Vagina (tissue), 2 donors: ENCODE results near the gene NLRC4. TPM values are rescaled to one million over a fixed set of nuclear protein-coding genes. Genes with fewer than 3 reads are reported as not detected.

Source experiments
- DNase-seq, 2 donors: peaks; one replicate each; pipeline ENCODE4 v3.0.0-alpha.2; 2017; ENCODE audit errors: extremely low spot score in 2 of 2
- H3K27ac ChIP-seq: fragments of 200-600 bp; sonication (generic); one replicate; pipeline ENCODE4 v1.5.1; 2019
- H3K27me3 ChIP-seq: fragments of 200-600 bp; sonication (generic); one replicate; pipeline ENCODE4 v1.5.1; 2019
- H3K36me3 ChIP-seq, 2 donors: fragments of 200-600 bp; sonication (generic); one replicate each; pipeline ENCODE4 v1.5.1; 2017 to 2019
- H3K4me1 ChIP-seq: fragments of 200-600 bp; sonication (generic); one replicate; pipeline ENCODE4 v1.5.1; 2019
- H3K4me3 ChIP-seq, 2 donors: fragments of 200-600 bp; sonication (generic); 1 replicate in 1 of 2; 2 replicates in 1 of 2; pipeline ENCODE4 v1.5.1; 2016 to 2019
- H3K9me3 ChIP-seq: fragments of 200-600 bp; sonication (generic); one replicate; pipeline ENCODE4 v1.5.1; 2019
- CTCF ChIP-seq, 3 experiments: fragments of 450-650 bp in 2 of 3; fragments of 200-600 bp in 1 of 3; sonication (generic) in 1 of 3; IDR thresholded peaks; one replicate each; pipeline ENCODE4 v1.5.1; 2017 to 2019; ENCODE audit warnings: antibody characterized with exemption in 3 of 3, mild to moderate bottlenecking in 2 of 3, moderate library complexity in 2 of 3
- POLR2A ChIP-seq, 2 donors: fragments of 450-650 bp; IDR thresholded peaks; one replicate each; pipeline ENCODE4 v1.6.1; 2017; ENCODE audit warnings: antibody characterized with exemption in 2 of 2, mild to moderate bottlenecking in 2 of 2, moderate library complexity in 2 of 2
- POLR2AphosphoS5 ChIP-seq, 2 donors: sonication (generic); formaldehyde crosslinking; IDR thresholded peaks; one replicate each; pipeline ENCODE4 v1.9.0; 2017; ENCODE audit warnings: antibody characterized with exemption in 2 of 2, mild to moderate bottlenecking in 2 of 2, low read depth in 1 of 2; ENCODE audit not compliant: insufficient read depth in 1 of 2
- intact Hi-C: fragments of 100-400 bp; cut with DNase I; formaldehyde crosslinking; loops from one replicate; pipeline ENCODE4 v1.15.1; 2023
- small RNA-seq: library from RNA; depleted of rRNA; stranded (forward); fragments of <200 nt; gene quantifications from one replicate; pipeline ENCODE3, GENCODE V24; 2016
- total RNA-seq: library from RNA; depleted of rRNA; stranded (reverse); fragments of >200 nt; gene quantifications from one replicate; pipeline ENCODE4 v1.2.3, GENCODE V29; 2016

NLRC4 gene
- total RNA-seq, 1 donor from 2014 or later = 0.74 TPM

- no peak overlapping the region for H3K27ac ChIP-seq
- no peaks in the 10 kb centered on the region for H3K4me1 ChIP-seq
- H3K4me3 ChIP-seq = no peak overlapping the region
- no peaks in the 10 kb centered on the region for H3K27me3 ChIP-seq
- H3K9me3 ChIP-seq = no peaks in the 10 kb centered on the region
- TF ChIP-seq POLR2AphosphoS5 (IDR thresholded peaks at IDR 0.05; ENCODE audit: insufficient read depth in 1 of 2, low read depth in 1 of 2) (no peak), CTCF (IDR thresholded peaks at IDR 0.05) (no peak), POLR2A (IDR thresholded peaks at IDR 0.05) (no peak)
- H3K36me3 ChIP-seq = peaks cover 0 to 8% of the 10 kb centered on the region in 2 donors
- no peak for DNase-seq
- intact Hi-C loops = no loop called here
These were observed 75.7 kb downstream of the NLRC4 start for GRCh38 chr2:32189011-32189410.

GRCh38 chr2:32182667-32183066 is 82.0 kb downstream of the NLRC4 start:
- no peak for DNase-seq
- intact Hi-C loops = no loop called here
- no peaks in the 10 kb centered on the region for H3K4me1 ChIP-seq
- TF ChIP-seq POLR2AphosphoS5 (IDR thresholded peaks at IDR 0.05; ENCODE audit: insufficient read depth in 1 of 2, low read depth in 1 of 2) (no peak), POLR2A (IDR thresholded peaks at IDR 0.05) (no peak), CTCF (IDR thresholded peaks at IDR 0.05) (no peak)
- no peaks in the 10 kb centered on the region for H3K9me3 ChIP-seq
- no peak overlapping the region for H3K27ac ChIP-seq
- peaks cover 0 to 20% of the 10 kb centered on the region in 2 donors for H3K36me3 ChIP-seq
- H3K27me3 ChIP-seq = no peaks in the 10 kb centered on the region
- H3K4me3 ChIP-seq = no peak overlapping the region

Small RNA genes lying within 50 kb of the gene (small RNA-seq; reads per million reads assigned to genes)
- not detected for gene RNU6-647P

Other genes with a start within 250 kb of the NLRC4 start
- 41.3 TPM for gene DPY30, start 225.1 kb downstream of the NLRC4 start, total RNA-seq
- gene SPAST, start 201.3 kb downstream of the NLRC4 start, total RNA-seq = 20.6 TPM
- 10.6 TPM for gene SLC30A6, start 99.0 kb downstream of the NLRC4 start, total RNA-seq
- 10.6 TPM for gene YIPF4, start 13.0 kb upstream of the NLRC4 start, total RNA-seq
- gene BIRC6, start 92.1 kb upstream of the NLRC4 start, total RNA-seq = 92.8 TPM